ENCODE measurements around the gene CNTD1. TPM values are rescaled to one million over a fixed set of nuclear protein-coding genes. Genes with fewer than 3 reads are reported as not detected.
A peak's percentile ranks its signal among the peaks of the same experiment; 100 is the strongest.

The CNTD1 gene
- total and polyA plus RNA-seq, 2 of the 4 experiments (the other 2 are of a cell fraction) = not detected

DNA sequence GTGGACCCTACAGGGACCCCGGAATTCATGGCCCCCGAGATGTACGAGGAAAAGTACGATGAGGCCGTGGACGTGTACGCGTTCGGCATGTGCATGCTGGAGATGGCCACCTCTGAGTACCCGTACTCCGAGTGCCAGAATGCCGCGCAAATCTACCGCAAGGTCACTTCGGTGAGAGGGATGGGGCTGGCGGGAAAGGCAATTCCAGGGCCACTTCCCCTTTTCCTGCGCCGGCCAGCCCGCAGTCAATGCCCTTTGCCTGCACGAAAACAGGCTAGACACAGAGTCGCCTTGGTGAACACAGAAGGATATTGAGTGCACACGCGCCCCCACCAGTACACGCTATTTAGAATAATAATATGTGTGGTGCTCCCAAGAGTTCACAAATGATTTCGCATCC lies 14.3 kb upstream of the CNTD1 start:
- H3K9me1 ChIP-seq (ENCODE audit: insufficient read depth, low read length) = peaks cover 31% of the 10 kb centered on the region
- peaks cover 26% of the 10 kb centered on the region for H3K4me1 ChIP-seq (ENCODE audit: control insufficient read depth, insufficient read depth, low read length)
- no peak overlapping the region for H3K4me3 ChIP-seq (ENCODE audit: insufficient read depth, low read depth, low read length)
- no peak overlapping the region for H4K5ac ChIP-seq (ENCODE audit: low read depth, low read length)
- peak overlapping the region; percentile 66; the same call in 2 of the 3 replicates for H2BK15ac ChIP-seq (ENCODE audit: low read depth, low read length)
- POLR2A ChIA-PET (ENCODE audit: unreplicated experiment) = no interaction called here
- peak overlapping the region; percentile 36 for H2BK5ac ChIP-seq (ENCODE audit: low read depth, low read length, poor library complexity, severe bottlenecking)
- peak overlapping the region; percentile 98 for H2AK5ac ChIP-seq (ENCODE audit: low read depth, low read length)
- H2BK20ac ChIP-seq (ENCODE audit: low read depth, low read length) = peak overlapping the region; percentile 92
- peak overlapping the region; percentile 93 for H2BK120ac ChIP-seq (ENCODE audit: low read depth, low read length)
- H3K4ac ChIP-seq (ENCODE audit: low read depth, low read length) = peak overlapping the region; percentile 92
- H3K9me3 ChIP-seq (ENCODE audit: control insufficient read depth, insufficient read depth, low read length) = no peaks in the 10 kb centered on the region
- ATAC-seq (ENCODE audit: low read depth) (no peak), DNase-seq (no peak)
- CTCF ChIA-PET = no interaction called here
- peak overlapping the region; percentile 43; the same call in 1 of the 2 replicates for H4K91ac ChIP-seq (ENCODE audit: insufficient read depth, low read depth, low read length)
- no peak overlapping the region for H3K9ac ChIP-seq (ENCODE audit: low read depth, low read length)
- in situ Hi-C loops (cut with MboI; ENCODE audit: low sequenced_read_pairs) = no loop called here
- H3K23ac ChIP-seq (ENCODE audit: low read depth, low read length) = peak overlapping the region; percentile 75; the same call in 1 of the 2 replicates
- H3K36me3 ChIP-seq (ENCODE audit: control insufficient read depth, insufficient read depth, low read length) = peaks cover 8% of the 10 kb centered on the region
- H3K27ac ChIP-seq (ENCODE audit: insufficient read depth, low read length) = no peak overlapping the region
- 54% methylated on average over 15 of the region's 25 CpGs; no CpG with 5 or more reads in 1 of the 2 experiments for WGBS, 2 experiments (ENCODE audit: extremely low coverage in 2 of 2, insufficient read length in 1 of 2)
- H4K8ac ChIP-seq (ENCODE audit: low read depth in 2 of 2, low read length in 2 of 2) = peak overlapping the region; percentile 37 to 85; a peak in 1 of 4 replicates
- H3K4me2 ChIP-seq (ENCODE audit: low read depth, low read length) = no peak overlapping the region
- no peak overlapping the region for H3K56ac ChIP-seq (ENCODE audit: extremely low read depth, insufficient read depth, low read length)
- peaks cover 0 to 44% of the 10 kb centered on the region in 2 experiments for H3K79me1 ChIP-seq (ENCODE audit: low read depth in 1 of 2, low read length in 2 of 2)
- no peak for TF ChIP-seq MAZ (IDR thresholded peaks at IDR 0.05; ENCODE audit: borderline replicate concordance, low read depth, low read length)
- TF ChIP-seq NFE2L2 (IDR thresholded peaks at IDR 0.05; ENCODE audit: low read depth, low read length) = no peak
- TF ChIP-seq POLR2A (IDR thresholded peaks at IDR 0.05; ENCODE audit: low read depth, low read length) = no peak
- TF ChIP-seq, protein P1, sequence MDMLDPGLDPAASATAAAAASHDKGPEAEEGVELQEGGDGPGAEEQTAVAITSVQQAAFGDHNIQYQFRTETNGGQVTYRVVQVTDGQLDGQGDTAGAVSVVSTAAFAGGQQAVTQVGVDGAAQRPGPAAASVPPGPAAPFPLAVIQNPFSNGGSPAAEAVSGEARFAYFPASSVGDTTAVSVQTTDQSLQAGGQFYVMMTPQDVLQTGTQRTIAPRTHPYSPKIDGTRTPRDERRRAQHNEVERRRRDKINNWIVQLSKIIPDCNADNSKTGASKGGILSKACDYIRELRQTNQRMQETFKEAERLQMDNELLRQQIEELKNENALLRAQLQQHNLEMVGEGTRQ (IDR thresholded peaks at IDR 0.05; ENCODE audit: low read depth, low read length) = no peak
- TF ChIP-seq, protein P2, sequence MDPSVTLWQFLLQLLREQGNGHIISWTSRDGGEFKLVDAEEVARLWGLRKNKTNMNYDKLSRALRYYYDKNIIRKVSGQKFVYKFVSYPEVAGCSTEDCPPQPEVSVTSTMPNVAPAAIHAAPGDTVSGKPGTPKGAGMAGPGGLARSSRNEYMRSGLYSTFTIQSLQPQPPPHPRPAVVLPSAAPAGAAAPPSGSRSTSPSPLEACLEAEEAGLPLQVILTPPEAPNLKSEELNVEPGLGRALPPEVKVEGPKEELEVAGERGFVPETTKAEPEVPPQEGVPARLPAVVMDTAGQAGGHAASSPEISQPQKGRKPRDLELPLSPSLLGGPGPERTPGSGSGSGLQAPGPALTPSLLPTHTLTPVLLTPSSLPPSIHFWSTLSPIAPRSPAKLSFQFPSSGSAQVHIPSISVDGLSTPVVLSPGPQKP (IDR thresholded peaks at IDR 0.05; ENCODE audit: borderline replicate concordance, low read depth, low read length) = no peak
- no peak for TF ChIP-seq CHD1 (IDR thresholded peaks at IDR 0.05; ENCODE audit: low read depth, low read length)
- no peak for TF ChIP-seq SMC3 (IDR thresholded peaks at IDR 0.05; ENCODE audit: low read depth, low read length)
- intact Hi-C loops (cut with micrococcal nuclease) = no loop called here
- H2AK9ac ChIP-seq (replicated peaks; ENCODE audit: low read depth, low read length, poor library complexity) = peak overlapping the region; percentile 98
- peak overlapping the region; percentile 90 for H3K14ac ChIP-seq (replicated peaks; ENCODE audit: low read depth, low read length)
- H4K20me1 ChIP-seq (ENCODE audit: insufficient read depth, low read length) = no peaks in the 10 kb centered on the region
- dilution Hi-C loops (cut with HindIII; ENCODE audit: low sequenced_read_pairs, unreplicated experiment) = no loop called here
- H3K18ac ChIP-seq (ENCODE audit: low read depth, low read length) = no peak overlapping the region
- no TSS peak for BruUV-seq (replicated peaks)
- H3K27me3 ChIP-seq (ENCODE audit: control insufficient read depth, insufficient read depth, low read length) = no peaks in the 10 kb centered on the region
- peak overlapping the region; percentile 85 for H2AFZ ChIP-seq (replicated peaks; ENCODE audit: low read length, poor library complexity)
